ENCODE results near the gene MS4A6A.
"Not testable (repeated sequence)": the region's sequence is repeated elsewhere in the genome, so short reads cannot be mapped to it uniquely, and the experiment has no call there.

Gene MS4A6A

DNA sequence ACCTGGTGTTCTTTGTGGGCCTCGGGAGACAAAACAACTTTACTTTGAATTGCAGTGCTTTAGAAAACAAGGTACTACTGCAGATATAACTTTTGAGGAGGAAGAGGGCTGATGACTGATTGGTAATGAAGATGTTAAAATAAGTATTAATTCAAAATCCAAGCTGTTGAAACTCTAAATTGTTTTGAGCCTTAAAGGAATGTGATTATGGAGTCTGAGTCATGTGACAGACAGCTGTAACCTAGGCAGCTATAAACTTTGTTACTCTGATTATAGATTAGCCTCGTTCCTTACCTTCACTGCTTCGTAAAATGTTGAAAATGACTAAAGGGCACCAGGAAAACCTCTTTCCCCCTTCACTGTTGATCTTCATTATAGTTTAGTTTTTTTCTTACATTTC is 51.0 kb downstream of the MS4A6A start:
- no peak for TF ChIP-seq Cebpa-rat (IDR thresholded peaks at IDR 0.05)
- no peaks in the 10 kb centered on the region for H3K36me3 ChIP-seq
- no peak overlapping the region for H3K4me2 ChIP-seq
- no peaks in the 10 kb centered on the region for H4K20me1 ChIP-seq
- peaks cover 0 to 8% (median 0%) of the 10 kb centered on the region in 10 experiments; a peak in 5 of 20 replicates for H3K4me1 ChIP-seq
- H3K4me3 ChIP-seq = no peak overlapping the region
- H3K27me3 ChIP-seq = no peaks in the 10 kb centered on the region
- peaks cover 18 to 30% (median 25%) of the 10 kb centered on the region in 11 experiments for H3K9me3 ChIP-seq (replicated peaks in 1 of 11)
- H3K9ac ChIP-seq = no peak overlapping the region
- no peak overlapping the region for H3K27ac ChIP-seq

GRCh38 chr11:60130496-60130895 is 52.4 kb downstream of the MS4A6A start:
- Histone ChIP-seq H3K36me3 (no peaks in the 10 kb centered on the region), H3K9me3 (replicated peaks in 1 of 11) (peaks cover 12 to 21% (median 15%) of the 10 kb centered on the region in 11 experiments), H3K4me3 (no peak overlapping the region), H3K27ac (no peak overlapping the region), H3K4me1 (peaks cover 0 to 14% (median 9%) of the 10 kb centered on the region in 10 experiments; a peak in 14 of 20 replicates), H3K4me2 (no peak overlapping the region), H3K9ac (no peak overlapping the region), H3K27me3 (no peaks in the 10 kb centered on the region), H4K20me1 (no peaks in the 10 kb centered on the region)
- TF ChIP-seq Cebpa-rat (IDR thresholded peaks at IDR 0.05) = no peak

DNA sequence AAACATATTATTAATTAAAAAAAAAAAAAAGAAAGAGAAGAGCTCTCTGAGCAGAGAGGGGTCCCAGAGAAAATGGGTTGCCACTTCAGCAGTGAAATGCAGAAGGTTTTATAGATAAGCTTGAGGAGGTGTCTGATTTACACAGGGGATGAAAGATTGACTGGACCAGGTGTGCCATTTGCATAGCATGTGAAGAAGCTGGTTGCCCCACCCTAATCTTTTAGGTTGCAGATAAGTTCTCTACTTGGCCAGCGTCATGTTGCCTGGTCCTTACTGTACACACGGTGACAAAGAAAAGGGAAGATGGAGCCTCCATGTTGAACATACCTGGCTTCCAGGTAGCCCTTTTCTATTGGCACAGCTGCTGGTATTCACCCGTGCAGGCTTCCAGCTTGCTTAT is 53.0 kb downstream of the MS4A6A start:
- no peak overlapping the region for H3K27ac ChIP-seq

GRCh38 chr11:60128866-60129265 is 54.0 kb downstream of the MS4A6A start:
- not testable (repeated sequence) for H3K4me2 ChIP-seq, H3K27me3 ChIP-seq, H3K27ac ChIP-seq, H4K20me1 ChIP-seq, H3K4me3 ChIP-seq, H3K36me3 ChIP-seq, H3K9ac ChIP-seq
- Histone ChIP-seq H3K4me1 (peaks cover 5 to 30% (median 22%) of the 10 kb centered on the region in 10 experiments; a peak in 16 of 20 replicates), H3K9me3 (replicated peaks in 1 of 11) (peaks cover 2 to 11% (median 4%) of the 10 kb centered on the region in 11 experiments; a peak in 21 of 22 replicates)

More for the DNA sequence above, 53.0 kb downstream of the MS4A6A start:
- H3K4me1 ChIP-seq = peaks cover 5 to 21% (median 15%) of the 10 kb centered on the region in 10 experiments; a peak in 16 of 20 replicates
- H3K9me3 ChIP-seq (replicated peaks in 1 of 11) = peaks cover 12 to 21% (median 14%) of the 10 kb centered on the region in 11 experiments
- H4K20me1 ChIP-seq = no peaks in the 10 kb centered on the region
- no peak for TF ChIP-seq Cebpa-rat (IDR thresholded peaks at IDR 0.05)
- H3K4me2 ChIP-seq = no peak overlapping the region
- H3K36me3 ChIP-seq = no peaks in the 10 kb centered on the region
- no peaks in the 10 kb centered on the region for H3K27me3 ChIP-seq
- H3K9ac ChIP-seq = no peak overlapping the region
- no peak overlapping the region for H3K4me3 ChIP-seq

GRCh38 chr11:60128376-60128775 is 54.5 kb downstream of the MS4A6A start:
- no peak for TF ChIP-seq Cebpa-rat (IDR thresholded peaks at IDR 0.05)
- no peak overlapping the region for H3K27ac ChIP-seq
- H3K27me3 ChIP-seq = no peaks in the 10 kb centered on the region
- peaks cover 5 to 30% (median 22%) of the 10 kb centered on the region in 10 experiments; a peak in 16 of 20 replicates for H3K4me1 ChIP-seq
- H3K9ac ChIP-seq = no peak overlapping the region
- peaks cover 0 to 8% (median under 1%) of the 10 kb centered on the region in 11 experiments; a peak in 8 of 22 replicates for H3K9me3 ChIP-seq (replicated peaks in 1 of 11)
- no peak overlapping the region for H3K4me3 ChIP-seq
- H3K4me2 ChIP-seq = peak overlapping the region in 3 of 11 experiments; percentile 2 to 27 (median 22); a peak in 2 of 22 replicates
- no peaks in the 10 kb centered on the region for H3K36me3 ChIP-seq
- no peaks in the 10 kb centered on the region for H4K20me1 ChIP-seq

DNA sequence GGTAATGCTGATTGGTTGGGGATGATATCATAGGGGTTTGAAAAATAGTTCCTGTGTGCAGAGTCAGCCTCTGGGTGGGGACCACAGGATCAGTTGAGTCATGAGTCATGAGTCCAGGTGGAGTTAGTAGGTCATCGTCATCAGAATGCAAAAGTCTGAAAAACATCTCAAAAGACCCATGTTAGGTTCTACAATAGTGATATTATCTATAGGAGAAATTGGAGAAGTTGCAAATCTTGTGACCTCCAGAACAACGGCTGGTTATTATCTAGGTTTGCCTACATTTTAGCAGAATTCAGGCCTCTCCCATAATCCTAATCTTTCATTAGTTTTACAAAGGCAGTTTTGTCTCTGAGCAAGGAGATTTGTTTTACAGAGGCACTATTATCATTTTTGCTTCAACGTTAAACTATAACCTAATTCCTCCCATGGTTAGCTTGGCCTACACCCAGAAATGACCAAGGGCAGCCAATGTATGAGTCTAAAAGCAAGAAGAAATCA is 55.5 kb downstream of the MS4A6A start:
- H3K9ac ChIP-seq = no peak overlapping the region
- peaks cover 5 to 30% (median 22%) of the 10 kb centered on the region in 10 experiments; a peak in 16 of 20 replicates for H3K4me1 ChIP-seq
- H3K4me3 ChIP-seq = no peak overlapping the region
- H4K20me1 ChIP-seq = no peaks in the 10 kb centered on the region
- no peak for TF ChIP-seq Cebpa-rat (IDR thresholded peaks at IDR 0.05)
- H3K27me3 ChIP-seq = no peaks in the 10 kb centered on the region
- H3K36me3 ChIP-seq = no peaks in the 10 kb centered on the region
- no peak overlapping the region for H3K27ac ChIP-seq
- H3K4me2 ChIP-seq = peak overlapping the region in 1 of 11 experiments; percentile 10; a peak in 1 of 22 replicates
- peaks cover 0 to 12% (median 4%) of the 10 kb centered on the region in 11 experiments; a peak in 8 of 22 replicates for H3K9me3 ChIP-seq (replicated peaks in 1 of 11)

DNA sequence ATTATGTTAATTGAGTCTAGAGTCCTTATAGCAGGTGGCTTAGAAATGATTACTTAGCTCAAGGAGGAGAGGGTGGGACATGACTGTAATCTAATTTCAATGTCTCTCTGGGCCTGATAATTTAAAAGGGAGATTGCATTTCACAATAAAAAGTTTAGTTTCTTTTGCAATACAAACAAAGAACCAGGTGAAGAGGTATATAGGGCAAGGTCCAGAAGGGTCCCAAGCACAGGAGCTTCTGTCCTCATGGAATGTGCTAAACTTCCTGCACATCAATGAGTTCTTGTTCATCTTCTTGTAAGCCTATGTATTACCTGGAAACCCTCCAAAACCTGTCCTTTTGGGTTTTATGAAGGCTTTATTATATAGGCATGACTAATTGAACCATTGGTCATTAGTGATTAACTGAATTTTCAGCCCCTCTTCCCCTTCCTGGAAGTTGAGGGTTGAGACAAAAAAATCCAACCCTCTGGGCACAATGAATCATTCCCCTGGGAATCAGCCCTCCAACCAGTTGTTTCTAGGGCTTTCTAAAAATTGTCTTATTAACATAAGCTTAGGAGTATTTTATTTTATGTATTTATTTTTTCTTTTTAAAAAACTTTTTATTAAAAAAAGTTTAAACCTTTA is 56.8 kb downstream of the MS4A6A start:
- Histone ChIP-seq H3K4me2 (peak overlapping the region in 9 of 11 experiments; percentile 5 to 68 (median 57); a peak in 12 of 22 replicates), H3K36me3 (no peaks in the 10 kb centered on the region), H3K4me3 (no peak overlapping the region), H4K20me1 (no peaks in the 10 kb centered on the region), H3K27me3 (no peaks in the 10 kb centered on the region), H3K9me3 (replicated peaks in 1 of 11) (peaks cover 0 to 23% (median 6%) of the 10 kb centered on the region in 11 experiments; a peak in 12 of 22 replicates), H3K9ac (no peak overlapping the region), H3K4me1 (peaks cover 5 to 35% (median 26%) of the 10 kb centered on the region in 10 experiments; a peak in 17 of 20 replicates), H3K27ac (peak overlapping the region in 1 of 11 experiments; percentile 41; a peak in 1 of 22 replicates)
- no peak for TF ChIP-seq Cebpa-rat (IDR thresholded peaks at IDR 0.05)

DNA sequence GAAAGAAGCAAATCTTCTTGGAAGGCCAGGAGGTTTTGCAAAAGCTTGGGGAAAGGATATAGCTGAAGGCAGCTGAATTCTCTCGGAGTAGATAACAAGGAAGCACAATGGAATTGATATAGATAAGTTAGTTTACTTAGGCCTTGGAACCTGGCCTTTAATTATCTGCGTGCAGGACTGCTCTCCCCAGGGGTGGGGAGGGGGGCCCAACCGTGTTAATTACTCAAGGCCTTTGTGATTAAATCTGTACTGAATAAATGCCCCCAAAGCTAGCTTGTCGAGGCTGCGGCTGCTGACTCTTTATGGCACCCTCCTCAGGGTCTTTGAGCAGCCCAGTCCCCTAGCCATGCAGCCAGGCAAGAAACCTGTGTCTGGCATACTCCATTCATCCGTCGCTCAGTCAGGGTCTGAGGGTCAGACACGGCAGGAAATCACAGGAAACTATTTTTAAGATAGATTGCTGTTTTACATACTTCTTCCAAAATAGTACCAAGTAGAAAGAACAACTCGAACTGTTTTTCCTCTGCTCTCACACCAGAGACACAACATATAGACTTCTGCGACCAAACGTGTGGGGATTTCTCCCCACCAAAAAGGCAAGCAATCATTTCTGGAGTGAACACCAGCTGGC is 58.0 kb downstream of the MS4A6A start:
- Histone ChIP-seq H3K9me3 (replicated peaks in 1 of 11) (peaks cover 7 to 35% (median 13%) of the 10 kb centered on the region in 11 experiments; a peak in 18 of 22 replicates), H3K4me1 (peaks cover 5 to 45% (median 35%) of the 10 kb centered on the region in 10 experiments; a peak in 17 of 20 replicates), H4K20me1 (no peaks in the 10 kb centered on the region), H3K27me3 (no peaks in the 10 kb centered on the region), H3K4me3 (no peak overlapping the region), H3K9ac (peak overlapping the region in 1 of 11 experiments; percentile 4; a peak in 1 of 22 replicates), H3K27ac (peak overlapping the region in 7 of 11 experiments; percentile 8 to 41 (median 22); a peak in 7 of 22 replicates), H3K4me2 (peak overlapping the region; percentile 0 to 68 (median 53); a peak in 19 of 22 replicates), H3K36me3 (no peaks in the 10 kb centered on the region)
- no peak for TF ChIP-seq Cebpa-rat (IDR thresholded peaks at IDR 0.05)

All from BLaER1 treated with 17β-estradiol and CSF1 and Interleukin-3, amounts not matched to agents 10 nM and 100 nM (cell line).